SH-SY5Y (cell line): ENCODE measurements around the gene CDC42EP3.

Experiments
- GATA2 ChIP-seq: IDR thresholded peaks from 2 replicates; pipeline ENCODE4 v1.6.1; 2011; ENCODE audit warnings: mild to moderate bottlenecking, low read depth, low read length
- GATA3 ChIP-seq: IDR thresholded peaks from 2 replicates; pipeline ENCODE4 v1.6.1; 2011; ENCODE audit warnings: low read depth, mild to moderate bottlenecking, low read length, moderate library complexity

- TF ChIP-seq GATA3 (no peak), GATA2 (no peak)
Measured at GRCh38 chr2:37631698-37632097, 39.7 kb downstream of the CDC42EP3 start.
